GM12872 (cell line): ENCODE results near the gene GPR42.

Source experiments
- CTCF ChIP-seq: IDR thresholded peaks from 3 replicates; pipeline ENCODE4 v1.5.1; 2011; ENCODE audit warnings: low read depth, mild to moderate bottlenecking, low read length, moderate library complexity; ENCODE audit not compliant: insufficient read depth

The GPR42 gene

GRCh38 chr19:35389192-35389861 is 18.5 kb downstream of the GPR42 start:
- TF ChIP-seq CTCF, result no peak

GRCh38 chr19:35392742-35393715 is 22.2 kb downstream of the GPR42 start:
- no peak for TF ChIP-seq CTCF

- TF ChIP-seq CTCF, result no peak
Measured at GRCh38 chr19:35395382-35396199, 24.7 kb downstream of the GPR42 start.

GRCh38 chr19:35396240-35396885 is 25.5 kb downstream of the GPR42 start:
- no peak for TF ChIP-seq CTCF

GRCh38 chr19:35397064-35397463 is 26.2 kb downstream of the GPR42 start:
- no peak for TF ChIP-seq CTCF

- TF ChIP-seq CTCF, result no peak
Measured at GRCh38 chr19:35398570-35398969, 27.7 kb downstream of the GPR42 start.
